Fibroblast of lung (primary cell): ENCODE measurements around the gene LNPEP. TPM values are rescaled to one million over a fixed set of nuclear protein-coding genes. Genes with fewer than 3 reads are reported as not detected.

Source experiments
- DNase-seq, 2 donors: peaks; one replicate each; pipeline versions ENCODE4 v3.0.0 to v3.0.0-alpha.2; 2010; ENCODE audit warnings: low read depth in 2 of 2
- H2AFZ ChIP-seq: 2 replicates; pipeline ENCODE4 v1.5.1; 2012; ENCODE audit warnings: low read length, control low read depth, inconsistent platforms
- H3K27ac ChIP-seq: 2 replicates; pipeline ENCODE4 v1.5.1; 2011; ENCODE audit warnings: low read length, control low read depth; ENCODE audit not compliant: insufficient read depth
- H3K27me3 ChIP-seq: 2 replicates; pipeline ENCODE4 v1.5.1; 2011; ENCODE audit warnings: mild to moderate bottlenecking, low read length; ENCODE audit not compliant: control insufficient read depth, insufficient read depth
- H3K36me3 ChIP-seq: 2 replicates; pipeline ENCODE4 v1.5.1; 2011; ENCODE audit warnings: low read length; ENCODE audit not compliant: control insufficient read depth, insufficient read depth
- H3K4me1 ChIP-seq: 2 replicates; pipeline ENCODE4 v1.5.1; 2011; ENCODE audit warnings: low read length; ENCODE audit not compliant: control insufficient read depth, insufficient read depth; ENCODE audit errors: extremely low read depth
- H3K4me2 ChIP-seq: 2 replicates; pipeline ENCODE4 v1.5.1; 2011; ENCODE audit warnings: low read length, control low read depth; ENCODE audit not compliant: insufficient read depth; ENCODE audit errors: extremely low read depth
- H3K4me3 ChIP-seq, 4 experiments: fragments of 200-600 bp in 1 of 4; sonication (generic) in 1 of 4; replicated peaks in 1 of 4; 2 replicates each; pipeline ENCODE4 v1.5.1; 2011 to 2016; ENCODE audit warnings: low read length in 4 of 4, low read depth in 3 of 4, mild to moderate bottlenecking in 3 of 4, control low read depth in 2 of 4, inconsistent platforms in 1 of 4, mixed read lengths in 1 of 4; ENCODE audit not compliant: insufficient read depth in 1 of 4; ENCODE audit errors: control extremely low read depth in 1 of 4
- H3K79me2 ChIP-seq: 2 replicates; pipeline ENCODE4 v1.5.1; 2012; ENCODE audit warnings: mild to moderate bottlenecking, low read length, inconsistent platforms; ENCODE audit not compliant: control insufficient read depth, insufficient read depth
- H3K9ac ChIP-seq: 2 replicates; pipeline ENCODE4 v1.5.1; 2011; ENCODE audit warnings: mild to moderate bottlenecking, low read length, control low read depth; ENCODE audit not compliant: insufficient read depth
- H3K9me3 ChIP-seq: 2 replicates; pipeline ENCODE4 v1.5.1; 2012; ENCODE audit warnings: low read depth, low read length; ENCODE audit not compliant: control insufficient read depth, insufficient read depth
- H4K20me1 ChIP-seq: 2 replicates; pipeline ENCODE4 v1.5.1; 2011; ENCODE audit warnings: low read length; ENCODE audit not compliant: control insufficient read depth, insufficient read depth; ENCODE audit errors: extremely low read depth
- CTCF ChIP-seq, 2 donors: IDR thresholded peaks in 1 of 2; conservative IDR thresholded peaks in 1 of 2; 1 replicate in 1 of 2; 2 replicates in 1 of 2; pipeline ENCODE4 v1.5.1; 2011 to 2012; ENCODE audit warnings: low read length in 2 of 2, control low read depth in 1 of 2, inconsistent platforms in 1 of 2, low read depth in 1 of 2, mild to moderate bottlenecking in 1 of 2
- EZH2 ChIP-seq: IDR thresholded peaks from 2 replicates; pipeline ENCODE4 v1.5.1; 2012; ENCODE audit warnings: low read length, control low read depth, mild to moderate bottlenecking; ENCODE audit errors: missing control alignments
- polyA plus RNA-seq, 2 donors: library from polyadenylated mRNA; depleted of rRNA in 1 of 2; stranded (reverse) in 1 of 2; unstranded in 1 of 2; fragments of >200 nt; gene quantifications; 2 replicates each; pipeline ENCODE4 v1.2.1, GENCODE V29; 2011 to 2012; ENCODE audit warnings: missing spikeins in 1 of 2
- total RNA-seq: library from RNA; depleted of rRNA; stranded (reverse); fragments of >200 nt; gene quantifications from 2 replicates; pipeline ENCODE4 v1.2.1, GENCODE V29; 2014

LNPEP gene
- total and polyA plus RNA-seq, 2 donors (not counting 1 experiment from before 2014, with no cell fraction given), result 19.5 to 26.1 TPM

- Histone ChIP-seq H3K4me2 (no peak overlapping the region), H3K4me1 (no peaks in the 10 kb centered on the region), H3K27me3 (no peaks in the 10 kb centered on the region), H2AFZ (no peak overlapping the region), H3K36me3 (peaks cover 2% of the 10 kb centered on the region), H3K27ac (no peak overlapping the region), H3K9ac (no peak overlapping the region), H4K20me1 (no peaks in the 10 kb centered on the region), H3K9me3 (no peaks in the 10 kb centered on the region), H3K79me2 (no peaks in the 10 kb centered on the region), H3K4me3 (no peak overlapping the region)
- TF ChIP-seq CTCF (conservative IDR thresholded peaks at IDR 0.05 in 1 of 2, IDR thresholded peaks at IDR 0.05 in 1 of 2; ENCODE audit: low read depth in 1 of 2, low read length in 2 of 2) (no peak), EZH2 (no peak)
- DNase-seq, result no peak
These were observed 74.7 kb downstream of the LNPEP start for GRCh38 chr5:97010606-97011005.

GRCh38 chr5:97011567-97011966, 75.7 kb downstream of the LNPEP start:
- Histone ChIP-seq H3K36me3 (peaks cover 2% of the 10 kb centered on the region), H3K27ac (no peak overlapping the region), H3K79me2 (no peaks in the 10 kb centered on the region), H4K20me1 (no peaks in the 10 kb centered on the region), H3K4me3 (no peak overlapping the region), H3K9me3 (no peaks in the 10 kb centered on the region), H3K4me1 (no peaks in the 10 kb centered on the region), H3K9ac (no peak overlapping the region), H3K4me2 (no peak overlapping the region), H2AFZ (no peak overlapping the region), H3K27me3 (no peaks in the 10 kb centered on the region)
- DNase-seq, result no peak
- TF ChIP-seq CTCF (conservative IDR thresholded peaks at IDR 0.05 in 1 of 2, IDR thresholded peaks at IDR 0.05 in 1 of 2; ENCODE audit: low read depth in 1 of 2, low read length in 2 of 2) (no peak), EZH2 (no peak)

- Histone ChIP-seq H3K79me2 (no peaks in the 10 kb centered on the region), H4K20me1 (no peaks in the 10 kb centered on the region), H3K27ac (no peak overlapping the region), H3K27me3 (no peaks in the 10 kb centered on the region), H3K36me3 (no peaks in the 10 kb centered on the region), H3K9ac (no peak overlapping the region), H3K4me1 (no peaks in the 10 kb centered on the region), H3K4me2 (no peak overlapping the region), H3K4me3 (no peak overlapping the region), H3K9me3 (no peaks in the 10 kb centered on the region), H2AFZ (no peak overlapping the region)
- TF ChIP-seq CTCF (conservative IDR thresholded peaks at IDR 0.05 in 1 of 2, IDR thresholded peaks at IDR 0.05 in 1 of 2; ENCODE audit: low read depth in 1 of 2, low read length in 2 of 2) (no peak), EZH2 (no peak)
- DNase-seq, result peak in 1 of 2 donors; percentile 96
These were observed 83.7 kb downstream of the LNPEP start for GRCh38 chr5:97019435-97020117.
